Gastroesophageal sphincter (tissue), 4 donors: Measurements from ENCODE around the gene GDF11. TPM values are rescaled to one million over a fixed set of nuclear protein-coding genes. Genes with fewer than 3 reads are reported as not detected.

Source experiments
- ATAC-seq: fragments of 150-250 bp; one replicate; pipeline ENCODE4 v1.9.1; 2016; ENCODE audit warnings: mild to moderate bottlenecking, moderate library complexity
- H3K27ac ChIP-seq, 4 donors: fragments of 200-600 bp; sonication (generic) in 3 of 4; 1 replicate in 3 of 4; 2 replicates in 1 of 4; pipeline ENCODE4 v1.5.1; 2016 to 2019
- H3K27me3 ChIP-seq: fragments of 200-600 bp; sonication (generic); one replicate; pipeline ENCODE4 v1.5.1; 2019
- H3K36me3 ChIP-seq, 2 donors: fragments of 200-600 bp; sonication (generic); one replicate each; pipeline ENCODE4 v1.5.1; 2019; ENCODE audit warnings: control low read depth in 1 of 2
- H3K4me1 ChIP-seq, 3 donors: fragments of 200-600 bp; sonication (generic); 1 replicate in 2 of 3; 2 replicates in 1 of 3; pipeline ENCODE4 v1.5.1; 2016 to 2019; ENCODE audit warnings: control low read depth in 2 of 3
- H3K4me3 ChIP-seq, 2 donors: fragments of 200-600 bp; sonication (generic); one replicate each; pipeline ENCODE4 v1.5.1; 2019; ENCODE audit warnings: mild to moderate bottlenecking in 1 of 2, moderate library complexity in 1 of 2
- H3K9me3 ChIP-seq, 3 donors: fragments of 200-600 bp; sonication (generic); one replicate each; pipeline ENCODE4 v1.5.1; 2017 to 2019; ENCODE audit warnings: control low read depth in 2 of 3
- CTCF ChIP-seq, 4 experiments: fragments of 200-600 bp in 2 of 4; fragments of 450-650 bp in 2 of 4; sonication (generic) in 1 of 4; IDR thresholded peaks; one replicate each; pipeline ENCODE4 v1.5.1; 2017 to 2019; ENCODE audit warnings: antibody characterized with exemption in 4 of 4, mild to moderate bottlenecking in 2 of 4, moderate library complexity in 2 of 4
- EP300 ChIP-seq: sonication (generic); formaldehyde crosslinking; IDR thresholded peaks from one replicate; pipeline ENCODE4 v1.6.1; 2017; ENCODE audit warnings: antibody characterized with exemption, mild to moderate bottlenecking
- POLR2A ChIP-seq, 2 donors: fragments of 450-650 bp; IDR thresholded peaks; one replicate each; pipeline ENCODE4 v1.6.1; 2017; ENCODE audit warnings: antibody characterized with exemption in 2 of 2, mild to moderate bottlenecking in 2 of 2, moderate library complexity in 1 of 2
- POLR2AphosphoS5 ChIP-seq: sonication (generic); formaldehyde crosslinking; IDR thresholded peaks from one replicate; pipeline ENCODE4 v1.6.1; 2017; ENCODE audit warnings: antibody characterized with exemption
- WGBS, 2 donors: methylation state at CpG; one replicate each; pipeline ENCODE4 v1.1.5; 2018; ENCODE audit warnings: low coverage in 1 of 2; 5-methylcytosine and 5-hydroxymethylcytosine counted together
- total RNA-seq, 4 donors: library from RNA; depleted of rRNA; stranded (reverse); fragments of >200 nt; gene quantifications; one replicate each; pipeline ENCODE4 v1.1.0, GENCODE V29; 2016

GDF11 gene
- total RNA-seq, 4 donors from 2014 or later = 2.8 to 9.8 (median 3.6) TPM

DNA sequence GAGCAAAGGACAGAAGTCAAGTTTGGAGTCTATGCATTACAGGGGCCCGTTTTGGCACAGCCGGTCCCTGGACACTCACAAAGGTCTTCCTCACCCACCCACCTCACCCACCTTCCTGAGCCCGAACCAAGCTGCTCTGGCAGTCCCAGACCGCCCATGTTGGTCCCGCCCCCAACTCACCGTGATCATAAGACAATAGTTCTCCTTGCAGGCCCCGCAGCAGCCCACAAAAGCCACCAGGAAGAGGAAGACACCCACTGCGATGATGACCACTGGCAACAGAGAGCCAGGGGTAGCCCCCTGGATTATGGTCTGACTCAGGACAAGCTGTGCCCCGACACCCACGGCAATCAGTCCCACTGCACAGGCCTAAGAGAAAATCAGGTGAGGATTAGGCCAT lies 16.0 kb upstream of the GDF11 start:
- Histone ChIP-seq H3K27ac (peak overlapping the region; percentile 90 to 98 (median 97)), H3K27me3 (no peaks in the 10 kb centered on the region), H3K9me3 (no peaks in the 10 kb centered on the region), H3K4me3 (peak overlapping the region; percentile 76 to 78), H3K4me1 (peaks cover 6 to 85% (median 44%) of the 10 kb centered on the region in 3 donors), H3K36me3 (peaks cover 0 to 36% of the 10 kb centered on the region in 2 donors)
- no peak for ATAC-seq
- TF ChIP-seq CTCF (IDR thresholded peaks at IDR 0.05) (no peak), POLR2A (IDR thresholded peaks at IDR 0.05) (no peak), EP300 (no peak), POLR2AphosphoS5 (no peak)
- 46 to 60% methylated on average over 1 to 2 of the region's 10 CpGs for WGBS, 2 donors

GRCh38 chr12:55727643-55728185 lies 15.2 kb upstream of the GDF11 start:
- TF ChIP-seq POLR2A (IDR thresholded peaks at IDR 0.05) (no peak), EP300 (no peak), CTCF (IDR thresholded peaks at IDR 0.05) (no peak), POLR2AphosphoS5 (no peak)
- ATAC-seq = no peak

DNA sequence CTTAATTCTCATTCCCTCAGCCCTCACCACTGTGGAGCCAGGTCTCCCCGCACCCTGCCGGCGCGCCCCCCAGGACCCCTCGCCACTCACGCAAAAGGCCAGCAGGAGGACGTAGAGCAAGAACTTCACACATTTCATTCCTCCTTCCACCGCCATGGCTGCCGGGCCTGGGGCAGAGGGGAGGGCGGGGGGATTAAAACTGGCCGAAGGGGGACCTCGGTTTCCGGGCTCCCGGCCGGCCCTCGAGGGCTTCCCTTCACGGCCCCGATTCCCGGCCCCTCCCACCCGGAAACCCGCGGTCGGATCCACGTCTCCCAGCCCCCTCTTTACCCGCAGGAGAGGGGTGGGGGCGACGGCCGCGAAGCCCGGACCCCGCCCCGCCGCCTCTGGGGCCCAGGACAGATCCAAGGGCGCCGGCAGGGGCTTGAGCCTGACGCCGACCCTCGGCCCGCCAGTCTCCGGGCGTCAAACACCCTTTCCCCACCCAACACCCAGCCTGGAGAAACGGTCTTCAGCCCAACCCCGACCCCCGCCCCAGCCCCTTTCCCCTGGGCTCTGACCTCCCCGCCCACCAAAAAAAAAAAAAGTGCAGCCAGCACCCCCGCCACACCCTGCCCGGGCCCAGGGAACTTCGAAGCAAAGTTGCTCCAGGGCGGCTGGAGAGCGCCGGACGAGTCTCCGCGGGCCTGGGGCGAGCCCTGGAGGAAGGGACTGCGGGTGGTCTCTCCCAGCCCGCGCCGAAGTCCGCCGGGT lies 14.6 kb upstream of the GDF11 start:
- Histone ChIP-seq H3K4me1 (peaks cover 6 to 77% (median 42%) of the 10 kb centered on the region in 3 donors), H3K27me3 (no peaks in the 10 kb centered on the region), H3K9me3 (no peaks in the 10 kb centered on the region), H3K36me3 (peaks cover 0 to 36% of the 10 kb centered on the region in 2 donors), H3K27ac (peak overlapping the region; percentile 90 to 98 (median 97)), H3K4me3 (peak overlapping the region; percentile 76 to 78)
- TF ChIP-seq CTCF (IDR thresholded peaks at IDR 0.05) (peak in 1 of 4 experiments; percentile 8), EP300 (no peak)
- WGBS, 2 donors = 0% methylated on average over 3 to 6 of the region's 61 CpGs
- ATAC-seq = peak; percentile 37

More at GRCh38 chr12:55727643-55728185, 15.2 kb upstream of the GDF11 start:
- peaks cover 0 to 36% of the 10 kb centered on the region in 2 donors for H3K36me3 ChIP-seq
- no peaks in the 10 kb centered on the region for H3K9me3 ChIP-seq
- H3K27ac ChIP-seq = peak overlapping the region; percentile 90 to 98 (median 97)
- no peaks in the 10 kb centered on the region for H3K27me3 ChIP-seq
- WGBS, 2 donors = 0 to 9% methylated on average over 3 to 4 of the region's 9 CpGs
- H3K4me1 ChIP-seq = peaks cover 6 to 84% (median 44%) of the 10 kb centered on the region in 3 donors
- H3K4me3 ChIP-seq = peak overlapping the region; percentile 76 to 78

GRCh38 chr12:55728939-55729818 lies 13.7 kb upstream of the GDF11 start, which contains the start of gene CD63:
Gene CD63 (minus strand): TSS chr12:55729009. CDS start chr12:55728341, 668 bp downstream.
- Histone ChIP-seq H3K9me3 (no peaks in the 10 kb centered on the region), H3K4me3 (peak within 1 kb of the TSS; percentile 76 to 78), H3K36me3 (peaks cover 0 to 30% of the 10 kb centered on the region in 2 donors), H3K4me1 (peaks cover 6 to 69% (median 35%) of the 10 kb centered on the region in 3 donors), H3K27me3 (no peaks in the 10 kb centered on the region), H3K27ac (peak within 1 kb of the TSS; percentile 90 to 98 (median 97))
- TF ChIP-seq POLR2A (IDR thresholded peaks at IDR 0.05) (peak; percentile 91 to 97), EP300 (no peak), CTCF (IDR thresholded peaks at IDR 0.05) (peak in 1 of 4 experiments; percentile 2), POLR2AphosphoS5 (peak; percentile 91)
- WGBS, 2 donors = 0% methylated on average over 8 of the region's 61 CpGs; no CpG with 5 or more reads in 1 of the 2 donors
- ATAC-seq = peak; percentile 88
